ENCODE measurements around the gene MYO1E.

Gene MYO1E

GRCh38 chr15:59385171-59385570, 12.5 kb upstream of the MYO1E start:
- DNase-seq = no peak

GRCh38 chr15:59384507-59384906, 11.8 kb upstream of the MYO1E start:
- no peak for DNase-seq

GRCh38 chr15:59380902-59381610, 8.4 kb upstream of the MYO1E start:
- DNase-seq = no peak

- DNase-seq = no peak
These were observed 6.9 kb upstream of the MYO1E start for GRCh38 chr15:59379531-59379930.

GRCh38 chr15:59378855-59379254, 6.2 kb upstream of the MYO1E start:
- DNase-seq = no peak

DNA sequence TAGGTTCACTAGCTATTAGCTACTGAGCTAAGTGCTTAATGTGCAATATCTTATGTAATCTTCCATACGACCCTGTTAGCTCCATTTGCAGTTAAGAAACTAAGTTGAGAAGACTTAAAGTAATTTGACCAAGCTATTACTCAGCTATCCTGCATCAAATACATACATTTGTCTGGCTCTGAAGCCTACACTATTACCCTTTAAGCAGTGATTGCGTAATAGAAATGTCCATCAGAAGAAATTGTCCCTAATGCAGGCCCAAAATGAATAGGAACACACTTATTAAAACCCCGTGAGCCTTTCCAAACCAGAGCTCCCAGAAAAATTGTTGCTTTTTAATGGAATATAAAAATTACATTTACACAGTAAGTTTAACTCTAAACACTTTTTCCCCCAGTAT, 5.3 kb upstream of the MYO1E start:
- no peak for DNase-seq

DNA sequence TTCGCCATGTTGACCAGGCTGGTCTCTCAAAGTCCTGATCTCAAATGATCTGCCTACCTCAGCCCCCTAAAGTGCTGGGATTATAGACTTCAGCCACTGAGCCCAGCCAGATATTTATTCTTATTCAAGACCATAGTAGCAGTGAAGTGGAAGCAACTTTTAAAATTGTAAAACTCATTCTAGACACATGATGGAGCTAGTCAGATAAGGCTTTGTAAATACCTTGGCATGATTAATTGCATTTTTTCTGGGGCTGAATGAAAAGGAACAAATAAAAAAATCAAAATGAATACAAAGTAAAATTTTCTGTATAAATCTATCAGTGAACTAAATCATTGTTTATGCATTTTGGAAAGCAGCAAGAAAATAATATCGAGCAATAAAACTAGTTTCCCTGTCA, 4.1 kb upstream of the MYO1E start:
- DNase-seq = no peak

DNA sequence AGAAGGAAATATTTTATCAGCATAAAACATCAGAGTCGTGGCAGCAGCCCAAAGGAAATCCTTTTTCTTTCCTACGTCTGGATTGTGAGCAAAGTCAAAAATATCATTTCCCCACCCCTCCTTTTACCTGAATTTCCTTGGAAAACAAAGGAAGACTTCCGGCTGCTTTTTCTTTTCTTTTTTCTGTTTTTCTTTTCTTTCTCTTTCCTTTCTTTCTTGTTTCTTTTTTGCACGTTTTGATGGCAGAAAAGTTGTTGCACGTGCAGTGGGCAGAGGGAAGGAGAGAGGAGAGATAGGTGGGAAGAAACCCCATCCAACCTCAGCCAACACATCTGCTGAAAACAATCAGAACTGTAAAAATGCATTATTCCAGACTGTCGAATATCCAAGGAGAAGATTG, 544 bp upstream of the MYO1E start:
- DNase-seq = no peak

GRCh38 chr15:59371458-59372351, 966 bp downstream of the MYO1E start:
- no peak for DNase-seq

DNA sequence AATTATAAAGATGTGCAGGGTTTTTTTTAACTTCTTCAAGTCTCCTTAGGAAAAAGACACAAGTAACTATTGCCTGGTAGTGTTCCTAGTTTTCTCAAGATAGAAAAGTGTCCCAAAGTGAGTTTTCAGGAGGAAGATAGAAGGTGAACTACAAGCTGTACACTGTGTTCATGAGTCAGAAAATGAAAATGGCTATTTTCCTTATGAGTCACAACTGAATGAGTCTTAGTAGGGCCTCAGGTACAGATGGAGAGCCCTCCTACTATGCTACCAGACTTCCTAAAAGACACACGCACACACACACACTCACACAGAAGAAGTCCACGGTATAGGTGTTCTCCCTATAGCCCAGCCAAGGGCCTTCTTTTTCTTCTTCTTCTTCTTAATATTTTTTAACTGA, 3.1 kb downstream of the MYO1E start:
- no peak for DNase-seq

- DNase-seq = no peak
These were observed 5.6 kb downstream of the MYO1E start for GRCh38 chr15:59367022-59367451.

DNA sequence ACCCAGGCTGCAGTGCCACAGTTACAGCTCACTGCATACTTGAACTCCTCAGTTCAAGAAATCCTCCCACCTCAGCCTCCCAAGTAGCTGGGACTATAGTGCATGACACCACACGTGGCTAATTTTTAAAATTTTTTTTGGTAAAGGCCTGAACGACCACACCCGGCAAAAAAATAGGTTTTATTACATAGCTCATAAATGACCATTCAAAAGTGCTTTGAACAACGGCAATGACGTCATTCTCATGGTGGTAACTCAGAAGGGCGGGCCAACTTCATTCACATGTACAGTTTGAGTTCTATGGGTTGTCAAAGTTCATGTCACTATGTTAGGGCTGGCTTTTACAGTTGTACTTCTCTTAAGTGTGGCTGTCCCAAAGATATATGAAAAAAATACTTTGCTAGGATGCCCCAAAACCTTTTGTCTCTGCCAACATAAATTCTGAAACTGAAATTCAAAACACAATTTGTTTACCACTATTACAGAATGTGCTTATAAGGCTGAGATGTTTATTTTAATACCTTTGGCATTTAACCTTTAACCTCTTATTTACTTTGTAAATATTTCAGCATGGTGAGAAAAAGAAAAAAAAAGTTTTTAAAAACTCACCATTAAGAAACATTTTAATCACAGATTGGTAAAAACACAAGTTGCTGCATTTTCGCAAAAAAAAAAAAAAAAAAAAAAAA, 6.2 kb downstream of the MYO1E start:
- DNase-seq = no peak

DNA sequence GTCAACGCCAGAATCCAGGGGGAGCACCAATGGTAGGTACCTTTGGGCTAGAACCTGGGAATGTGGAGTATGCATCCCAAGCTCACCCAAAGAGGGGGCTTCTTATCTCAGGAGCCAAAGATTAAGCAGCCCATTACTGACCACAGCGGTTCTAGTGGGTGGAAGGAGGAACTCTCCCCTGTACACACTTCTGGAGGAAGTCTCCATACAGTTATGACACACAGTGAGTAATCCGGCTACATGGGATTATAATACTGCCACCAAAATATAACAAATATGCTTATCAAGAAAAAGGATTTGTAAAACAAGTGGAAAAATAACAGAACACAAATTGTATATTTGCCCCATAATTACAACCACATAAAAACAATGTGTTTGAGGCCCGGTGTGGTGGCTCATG, 8.4 kb downstream of the MYO1E start:
- no peak for DNase-seq

GRCh38 chr15:59362331-59362730, 10.3 kb downstream of the MYO1E start:
- DNase-seq = no peak

GRCh38 chr15:59360896-59361295, 11.8 kb downstream of the MYO1E start:
- DNase-seq = no peak

DNA sequence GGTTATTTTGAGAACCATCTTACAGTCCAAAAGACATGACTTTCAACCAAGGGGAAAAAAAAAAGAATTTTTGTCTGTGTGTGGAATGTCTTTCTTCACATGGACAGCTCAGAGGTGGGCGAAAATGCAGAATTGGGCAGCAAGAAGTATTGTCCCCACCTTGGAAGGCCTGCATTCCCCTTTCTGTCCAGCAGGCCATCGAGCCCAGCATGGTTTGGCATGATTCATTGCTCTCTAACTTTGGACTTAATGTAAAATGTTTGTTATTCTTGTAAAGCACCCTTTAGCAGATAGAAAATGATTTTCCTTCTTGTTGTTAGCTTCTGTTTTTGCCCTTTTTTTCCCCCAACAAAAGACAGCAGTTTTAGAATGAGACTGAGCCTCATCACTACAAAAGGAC, 12.4 kb downstream of the MYO1E start:
- no peak for DNase-seq

DNA sequence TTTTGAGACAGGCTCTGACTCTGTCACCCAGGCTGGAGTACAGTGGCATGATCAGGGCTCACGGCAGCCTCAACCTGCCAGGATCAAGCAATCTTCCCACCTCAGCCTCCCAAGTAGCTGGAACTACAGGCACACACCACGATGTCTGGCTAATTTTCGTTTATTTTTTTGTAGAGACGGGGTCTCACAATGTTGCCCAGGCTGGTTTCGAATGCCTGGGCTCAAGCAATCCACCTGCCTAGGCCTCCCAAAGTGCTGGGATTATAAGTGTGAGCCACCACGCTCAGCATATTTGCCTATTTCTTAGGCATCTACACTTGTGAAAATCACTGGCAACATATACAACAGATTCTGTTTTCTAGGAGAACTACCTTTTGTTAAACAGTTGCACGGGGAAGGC, 16.9 kb downstream of the MYO1E start:
- DNase-seq = no peak

DNA sequence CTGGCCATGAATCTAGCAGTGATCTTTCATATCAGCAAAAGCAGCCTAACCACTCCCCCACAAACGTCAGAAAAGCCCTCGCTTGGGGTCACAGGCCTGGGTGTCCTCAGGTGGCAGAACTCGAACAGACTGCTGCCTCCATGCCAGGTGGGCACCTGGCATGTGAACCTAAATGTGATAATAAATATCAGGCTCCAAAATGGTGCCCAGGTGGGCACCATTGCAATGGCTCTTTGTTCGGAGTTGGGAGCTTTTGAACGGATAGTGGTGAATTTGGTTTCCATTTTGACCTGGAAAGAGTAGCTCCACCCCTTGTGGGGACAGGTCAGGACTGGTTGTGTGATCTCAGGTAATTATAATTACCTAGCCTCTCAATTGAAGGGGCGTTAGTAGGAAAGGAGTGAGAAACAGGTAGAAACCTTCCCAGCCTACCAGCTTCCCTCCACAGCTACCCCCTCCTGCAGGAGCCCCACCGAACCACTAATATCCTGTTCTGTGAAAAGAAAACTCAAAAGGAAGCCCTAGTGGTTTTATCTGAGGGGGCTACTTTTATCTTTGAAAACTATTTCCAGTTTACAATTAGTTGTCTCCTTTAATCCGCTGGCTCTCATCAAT, 18.1 kb downstream of the MYO1E start:
- DNase-seq = no peak

DNA sequence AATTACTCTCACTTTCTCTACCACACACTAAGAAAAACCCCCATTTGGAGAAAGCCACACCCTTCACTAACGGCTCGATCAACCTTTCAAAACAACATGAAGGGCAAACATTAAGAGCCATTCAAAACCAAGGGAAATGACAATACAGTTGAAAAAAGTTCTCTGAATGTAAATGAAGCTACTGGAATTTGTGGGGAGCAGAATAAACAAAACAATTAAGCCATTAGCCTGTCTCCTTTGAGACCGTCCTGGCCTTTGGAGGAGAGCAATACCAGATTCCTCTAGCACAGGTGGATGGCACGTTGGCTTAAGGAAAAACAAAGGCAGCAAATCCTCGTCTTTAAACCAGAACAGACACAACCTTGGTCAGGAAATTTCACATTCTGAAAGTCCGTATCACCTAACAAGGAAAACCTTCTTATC, 18.7 kb downstream of the MYO1E start:
- no peak for DNase-seq

GRCh38 chr15:59352683-59353082, 20.0 kb downstream of the MYO1E start:
- no peak for DNase-seq

GRCh38 chr15:59352189-59352588, 20.5 kb downstream of the MYO1E start:
- DNase-seq = no peak

DNA sequence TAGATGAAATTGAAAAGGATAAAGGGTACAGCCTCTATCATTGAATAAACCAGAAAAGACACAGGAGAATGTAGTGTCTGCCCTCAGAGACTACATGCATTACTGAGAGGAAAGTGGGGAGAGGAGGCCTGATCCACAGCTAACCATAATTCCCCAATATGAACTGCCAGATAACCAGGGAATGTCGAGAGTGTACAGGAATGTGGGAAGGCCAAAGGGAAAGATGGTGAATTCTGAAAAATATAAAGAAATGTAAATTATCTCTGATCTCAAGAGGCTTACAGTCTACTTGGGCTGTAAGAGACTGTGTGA, 22.3 kb downstream of the MYO1E start:
- no peak for DNase-seq

GRCh38 chr15:59349680-59350420, 22.8 kb downstream of the MYO1E start:
- DNase-seq = peak; percentile 19

Data from stimulated activated CD4-positive, alpha-beta T cell treated with anti-CD3 and anti-CD28 coated beads, Interleukin-4, amount 100 ng/mL, for 24 hours (primary cell).